Spinal cord (tissue), 10 donors: ENCODE measurements around the gene POLR2H. TPM values are rescaled to one million over a fixed set of nuclear protein-coding genes. Genes with fewer than 3 reads are reported as not detected.

Source experiments
- DNase-seq, 6 donors: peaks; one replicate each; pipeline versions ENCODE4 v3.0.0 to v3.0.0-alpha.2; 2013 to 2015; ENCODE audit warnings: low spot score in 6 of 6, low read depth in 4 of 6
- H3K27ac ChIP-seq: one replicate; pipeline ENCODE4 v1.5.1; 2013; ENCODE audit warnings: low read depth, low read length, control low read depth
- H3K27me3 ChIP-seq: one replicate; pipeline ENCODE4 v1.6.1; 2013; ENCODE audit warnings: low read length; ENCODE audit not compliant: control insufficient read depth, insufficient read depth
- H3K36me3 ChIP-seq: one replicate; pipeline ENCODE4 v1.6.1; 2013; ENCODE audit warnings: low read length; ENCODE audit not compliant: control insufficient read depth, insufficient read depth
- H3K4me1 ChIP-seq: one replicate; pipeline ENCODE4 v1.6.1; 2013; ENCODE audit warnings: low read length; ENCODE audit not compliant: control insufficient read depth, insufficient read depth
- H3K4me3 ChIP-seq: one replicate; pipeline ENCODE4 v1.5.1; 2013; ENCODE audit warnings: low read depth, low read length, control low read depth
- H3K9me3 ChIP-seq: one replicate; pipeline ENCODE4 v1.6.1; 2013; ENCODE audit warnings: low read length; ENCODE audit not compliant: control insufficient read depth, insufficient read depth
- WGBS: methylation state at CpG from one replicate; pipeline ENCODE4 v1.1.5; 2013; ENCODE audit warnings: missing lambda C conversion rate; ENCODE audit not compliant: insufficient coverage; 5-methylcytosine and 5-hydroxymethylcytosine counted together
- polyA plus RNA-seq, 2 donors: library from polyadenylated mRNA; unstranded; fragments of 120-200 nt; gene quantifications; one replicate each; pipeline ENCODE4 v1.2.1, GENCODE V29; 2013; ENCODE audit not compliant: insufficient read length in 2 of 2
- total RNA-seq, 2 donors: library from RNA; depleted of rRNA in 1 of 2; stranded (reverse); fragments of 120-200 nt in 1 of 2; fragments of >200 nt in 1 of 2; gene quantifications; one replicate each; pipeline versions ENCODE4 v1.2.3 to v1.2.4, GENCODE V29; 2013 to 2014
- donor health status: healthy.

Gene POLR2H
- total and polyA plus RNA-seq, 4 donors: 45.4 to 81.2 (median 65.5) TPM

DNA sequence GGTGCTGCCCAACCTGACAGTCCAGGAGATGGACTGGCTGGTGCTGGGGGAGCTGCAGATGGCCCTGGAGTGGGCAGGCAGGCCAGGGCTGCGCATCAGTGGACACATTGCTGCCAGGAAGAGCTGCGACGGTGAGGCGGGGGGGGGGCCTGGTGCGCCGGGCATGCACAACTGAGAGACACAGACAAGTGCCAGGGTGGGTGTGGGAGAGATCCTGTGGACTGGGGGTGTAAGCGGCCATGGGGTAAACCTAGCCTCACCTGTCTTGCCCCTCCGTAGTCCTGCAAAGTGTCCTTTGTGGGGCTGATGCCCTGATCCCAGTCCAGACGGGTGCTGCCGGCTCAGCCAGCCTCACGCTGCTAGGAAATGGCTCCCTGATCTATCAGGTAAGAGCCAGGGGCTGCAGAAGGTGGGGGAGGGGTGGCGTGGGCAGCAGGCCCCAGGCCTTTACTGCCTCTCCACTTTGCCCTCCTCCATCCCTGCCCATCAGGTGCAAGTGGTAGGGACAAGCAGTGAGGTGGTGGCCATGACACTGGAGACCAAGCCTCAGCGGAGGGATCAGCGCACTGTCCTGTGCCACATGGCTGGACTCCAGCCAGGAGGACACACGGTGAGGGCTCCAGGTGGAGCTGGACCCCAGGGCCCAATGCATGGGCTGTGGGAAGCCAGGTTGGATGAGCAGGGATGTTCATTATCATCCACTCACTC lies 21.7 kb downstream of the POLR2H start:
- Histone ChIP-seq H3K27me3 (peaks cover 11% of the 10 kb centered on the region), H3K9me3 (no peaks in the 10 kb centered on the region), H3K27ac (no peak overlapping the region), H3K36me3 (peaks cover 54% of the 10 kb centered on the region), H3K4me3 (no peak overlapping the region), H3K4me1 (peaks cover 22% of the 10 kb centered on the region)
- DNase-seq: no peak
- 92% methylated on average over 12 of the region's 15 CpGs for WGBS

DNA sequence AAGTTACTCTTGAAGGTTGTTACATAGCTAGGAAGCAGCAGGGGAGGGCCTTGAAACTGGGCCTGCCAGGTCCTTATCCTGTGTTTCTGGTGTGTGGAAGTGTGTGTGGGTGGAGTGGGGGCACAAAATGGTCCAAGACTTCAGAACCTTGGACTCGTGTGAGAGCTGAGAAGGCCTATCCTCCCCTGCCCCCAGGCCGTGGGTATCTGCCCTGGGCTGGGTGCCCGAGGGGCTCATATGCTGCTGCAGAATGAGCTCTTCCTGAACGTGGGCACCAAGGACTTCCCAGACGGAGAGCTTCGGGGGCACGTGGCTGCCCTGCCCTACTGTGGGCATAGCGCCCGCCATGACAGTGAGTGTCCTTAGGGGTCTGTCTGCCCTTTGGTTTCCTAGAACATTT lies 22.8 kb downstream of the POLR2H start:
- Histone ChIP-seq H3K4me3 (no peak overlapping the region), H3K4me1 (peaks cover 15% of the 10 kb centered on the region), H3K27me3 (peaks cover 11% of the 10 kb centered on the region), H3K27ac (no peak overlapping the region), H3K9me3 (no peaks in the 10 kb centered on the region), H3K36me3 (peaks cover 65% of the 10 kb centered on the region)
- no peak for DNase-seq
- WGBS: 87% methylated on average over 9 of the region's 9 CpGs

- no peaks in the 10 kb centered on the region for H3K9me3 ChIP-seq
- H3K4me3 ChIP-seq: no peak overlapping the region
- peaks cover 9% of the 10 kb centered on the region for H3K27me3 ChIP-seq
- peaks cover 13% of the 10 kb centered on the region for H3K4me1 ChIP-seq
- peaks cover 71% of the 10 kb centered on the region for H3K36me3 ChIP-seq
- no peak for DNase-seq
- no peak overlapping the region for H3K27ac ChIP-seq
- WGBS: 98% methylated on average over 5 of the region's 8 CpGs
Observed at GRCh38 chr3:184384856-184385422, 23.4 kb downstream of the POLR2H start.

GRCh38 chr3:184386047-184386806 lies 24.7 kb downstream of the POLR2H start:
- H3K36me3 ChIP-seq: peaks cover 72% of the 10 kb centered on the region
- H3K27me3 ChIP-seq: peaks cover 2% of the 10 kb centered on the region
- no peaks in the 10 kb centered on the region for H3K9me3 ChIP-seq
- H3K4me1 ChIP-seq: peaks cover 8% of the 10 kb centered on the region
- DNase-seq: no peak
- 53% methylated on average over 37 of the region's 37 CpGs for WGBS
- H3K27ac ChIP-seq: no peak overlapping the region
- no peak overlapping the region for H3K4me3 ChIP-seq

GRCh38 chr3:184387174-184387714 lies 25.7 kb downstream of the POLR2H start:
- Histone ChIP-seq H3K4me3 (no peak overlapping the region), H3K27me3 (no peaks in the 10 kb centered on the region), H3K27ac (no peak overlapping the region), H3K4me1 (no peaks in the 10 kb centered on the region), H3K36me3 (peaks cover 63% of the 10 kb centered on the region), H3K9me3 (no peaks in the 10 kb centered on the region)
- no peak for DNase-seq
- 88% methylated on average over 10 of the region's 12 CpGs for WGBS

DNA sequence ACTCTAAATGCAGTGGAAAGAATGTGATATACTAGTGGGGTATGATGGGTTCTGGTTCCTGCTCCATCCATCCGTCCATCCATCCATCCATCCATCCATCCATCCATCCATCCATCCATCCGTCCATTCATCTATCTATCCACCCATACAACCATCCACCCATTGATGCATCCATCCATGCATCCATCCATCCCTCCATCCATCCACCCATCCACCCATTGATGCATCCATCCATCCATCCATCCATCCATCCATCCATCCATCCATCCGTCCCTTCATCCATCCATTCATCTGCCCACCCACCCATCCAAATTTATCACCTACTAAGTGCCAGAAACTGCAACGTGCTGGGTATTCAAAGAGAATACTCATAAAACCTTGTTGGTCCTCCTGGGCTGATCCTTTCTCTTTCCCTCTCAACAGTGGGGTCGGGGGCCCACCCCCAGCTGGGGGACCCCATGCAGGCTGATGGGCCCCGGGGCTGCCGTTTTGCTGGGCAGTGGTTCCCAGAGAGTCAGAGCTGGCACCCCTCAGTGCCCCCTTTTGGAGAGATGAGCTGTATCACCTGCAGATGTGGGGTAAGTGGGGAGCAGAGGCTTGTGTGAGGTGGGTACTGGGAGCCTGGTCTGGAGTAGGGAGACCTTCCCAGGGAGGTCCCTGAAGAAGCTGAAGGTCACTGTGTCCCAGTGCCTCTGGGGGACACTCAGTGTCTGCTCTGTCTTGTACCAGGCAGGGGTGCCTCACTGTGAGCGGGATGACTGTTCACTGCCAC lies 26.8 kb downstream of the POLR2H start:
- no peaks in the 10 kb centered on the region for H3K4me1 ChIP-seq
- no peak for DNase-seq
- H3K36me3 ChIP-seq: peaks cover 54% of the 10 kb centered on the region
- 71% methylated on average over 7 of the region's 8 CpGs for WGBS
- no peaks in the 10 kb centered on the region for H3K9me3 ChIP-seq
- no peaks in the 10 kb centered on the region for H3K27me3 ChIP-seq
- H3K27ac ChIP-seq: no peak overlapping the region
- no peak overlapping the region for H3K4me3 ChIP-seq

DNA sequence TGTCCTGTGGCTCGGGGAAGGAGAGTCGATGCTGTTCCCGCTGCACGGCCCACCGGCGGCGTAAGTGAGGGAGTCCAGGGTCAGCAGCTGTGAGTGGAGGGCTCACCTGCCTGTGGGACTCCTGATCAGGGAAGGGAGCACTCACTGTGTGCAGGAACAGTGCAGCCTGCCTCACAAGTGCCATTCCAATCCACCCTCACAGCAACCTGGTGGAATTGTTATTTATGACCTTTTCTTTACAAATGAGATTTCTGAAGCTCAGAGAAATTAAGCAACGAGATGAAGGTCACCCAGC lies 27.4 kb downstream of the POLR2H start:
- no peak for DNase-seq
- 71% methylated on average over 8 of the region's 8 CpGs for WGBS
- Histone ChIP-seq H3K27me3 (no peaks in the 10 kb centered on the region), H3K9me3 (no peaks in the 10 kb centered on the region), H3K27ac (no peak overlapping the region), H3K4me1 (no peaks in the 10 kb centered on the region), H3K36me3 (peaks cover 51% of the 10 kb centered on the region), H3K4me3 (no peak overlapping the region)

GRCh38 chr3:184389384-184389783 lies 27.9 kb downstream of the POLR2H start:
- Histone ChIP-seq H3K4me1 (no peaks in the 10 kb centered on the region), H3K9me3 (no peaks in the 10 kb centered on the region), H3K27ac (no peak overlapping the region), H3K36me3 (peaks cover 50% of the 10 kb centered on the region), H3K4me3 (no peak overlapping the region), H3K27me3 (no peaks in the 10 kb centered on the region)
- DNase-seq: no peak
- WGBS: no CpG with 5 or more reads among the region's 5 CpGs

GRCh38 chr3:184389935-184390528 lies 28.5 kb downstream of the POLR2H start:
- WGBS: 81% methylated on average over 4 of the region's 5 CpGs
- peaks cover 43% of the 10 kb centered on the region for H3K36me3 ChIP-seq
- H3K9me3 ChIP-seq: no peaks in the 10 kb centered on the region
- no peak overlapping the region for H3K4me3 ChIP-seq
- H3K27me3 ChIP-seq: no peaks in the 10 kb centered on the region
- H3K4me1 ChIP-seq: no peaks in the 10 kb centered on the region
- H3K27ac ChIP-seq: no peak overlapping the region
- no peak for DNase-seq
